Right ventricle myocardium inferior (tissue), 1 donor: ENCODE results near the gene PGAP3. TPM values are rescaled to one million over a fixed set of nuclear protein-coding genes. Genes with fewer than 3 reads are reported as not detected.

Experiments used
- ATAC-seq: fragments of 200-7000 bp; cut with Tn5 transposase; one replicate; pipeline ENCODE4 v1.9.1; 2020; ENCODE audit warnings: mild to moderate bottlenecking, moderate library complexity
- DNase-seq: peaks from one replicate; pipeline ENCODE4 v3.0.0; 2021; ENCODE audit errors: missing footprints
- intact Hi-C: fragments of 100-400 bp; cut with DNase I; formaldehyde crosslinking; loops from one replicate; pipeline ENCODE4 v1.11.0; 2022
- total RNA-seq: library from RNA; stranded (reverse); fragmentation: NEBNext Ultra II Directional; extraction: Animal tissue kit (Norgen Biotek cat#: 25700); gene quantifications from one replicate; pipeline ENCODE4 v1.2.1, GENCODE V29; 2021
- donor health status: DM: no; HTN: yes; CAD: no; lungs with severe emphysema.

PGAP3 gene
- total RNA-seq, 1 donor from 2014 or later = 10.4 TPM

DNA sequence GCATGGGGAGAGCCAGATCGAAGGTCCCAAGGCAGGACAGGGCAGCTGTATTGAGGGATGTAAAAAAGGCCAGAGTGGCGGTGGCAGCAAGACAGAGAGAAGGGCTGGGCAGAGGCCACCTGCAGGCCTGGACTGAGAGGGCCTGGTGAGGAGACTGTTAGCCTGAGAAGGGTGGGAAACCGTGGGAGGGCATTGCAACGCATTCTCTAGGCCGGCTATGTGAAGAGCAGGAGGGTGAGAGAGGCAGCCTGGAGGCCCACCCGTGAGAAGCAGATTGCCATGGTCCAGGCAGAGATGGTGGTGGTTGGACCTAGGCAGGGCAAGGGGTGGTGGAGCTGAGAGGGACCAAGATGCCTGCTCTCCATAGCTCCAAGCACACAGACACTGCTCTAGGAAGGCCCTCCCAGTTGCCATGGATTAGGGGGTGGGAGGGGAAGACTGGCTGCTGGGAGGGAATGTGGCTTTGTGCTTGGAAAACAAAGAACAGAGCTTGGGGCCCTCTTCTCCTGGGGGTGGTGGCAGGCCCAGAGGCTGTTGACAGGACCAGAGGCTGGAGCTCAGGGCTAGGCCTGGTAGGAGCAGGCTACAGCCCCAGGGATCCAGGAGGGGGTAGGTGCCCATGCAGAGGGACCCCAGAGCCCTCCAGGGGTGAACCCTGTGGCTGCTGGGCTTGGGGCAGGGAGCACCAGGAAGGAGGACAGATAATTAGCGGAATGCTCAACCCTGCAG lies 35.1 kb downstream of the PGAP3 start:
- intact Hi-C loops = no loop called here
- DNase-seq = no peak
- ATAC-seq = no peak

DNA sequence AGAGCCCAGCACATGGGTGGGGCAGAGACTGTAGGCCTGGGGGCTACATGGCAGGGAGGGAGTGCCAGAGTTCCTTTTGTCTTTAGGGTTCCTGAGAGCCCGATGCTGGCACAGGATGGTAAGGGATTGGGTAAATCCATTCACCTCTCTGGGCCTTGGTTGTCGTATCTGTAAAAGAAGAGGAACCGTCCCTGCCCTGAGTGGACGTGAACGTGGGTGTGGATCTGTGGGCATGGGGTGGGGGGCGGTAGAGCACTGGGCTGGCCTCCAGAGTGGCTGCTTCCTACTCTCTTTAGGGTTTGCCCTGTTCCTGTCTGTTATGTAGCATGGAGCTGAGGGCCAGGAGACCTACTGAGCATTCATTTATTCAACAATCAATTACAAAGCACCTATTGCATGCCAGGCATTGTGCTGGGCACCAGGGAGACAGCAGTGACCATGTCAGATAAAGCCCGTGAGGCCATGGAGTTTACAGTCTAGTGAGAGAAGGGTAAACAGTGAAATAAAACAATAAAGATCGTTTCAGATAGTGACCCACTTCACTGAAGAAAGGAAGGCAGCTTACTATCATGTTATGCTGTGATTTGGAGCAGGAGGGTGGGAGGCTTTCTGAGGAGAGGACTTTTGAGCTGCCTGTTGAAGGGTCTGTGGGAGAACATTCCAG lies 35.8 kb downstream of the PGAP3 start:
- intact Hi-C loops = no loop called here
- ATAC-seq (no peak), DNase-seq (no peak)

DNA sequence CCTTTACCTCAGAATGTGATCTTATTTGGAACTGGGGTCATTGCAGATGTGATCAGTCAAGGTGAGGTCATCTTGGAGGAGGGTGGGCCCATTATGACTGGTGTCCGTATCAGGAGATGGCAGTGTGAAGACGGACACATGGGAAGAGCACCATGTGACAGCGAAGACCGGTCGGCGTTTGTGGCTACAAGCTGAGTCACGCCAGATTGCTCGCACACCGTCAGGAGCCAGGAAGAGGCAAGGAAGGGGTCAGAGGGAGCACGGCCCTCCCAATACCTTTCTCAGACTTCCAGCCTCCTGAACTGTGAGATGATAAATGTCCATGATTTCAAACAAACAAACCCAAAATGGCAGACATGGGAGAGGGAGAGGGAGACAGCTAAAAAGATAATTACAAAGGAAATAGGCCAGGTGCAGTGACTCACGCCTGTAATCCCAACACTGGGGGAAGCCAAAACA lies 37.7 kb downstream of the PGAP3 start:
- ATAC-seq = no peak
- intact Hi-C loops = no loop called here
- DNase-seq = no peak

DNA sequence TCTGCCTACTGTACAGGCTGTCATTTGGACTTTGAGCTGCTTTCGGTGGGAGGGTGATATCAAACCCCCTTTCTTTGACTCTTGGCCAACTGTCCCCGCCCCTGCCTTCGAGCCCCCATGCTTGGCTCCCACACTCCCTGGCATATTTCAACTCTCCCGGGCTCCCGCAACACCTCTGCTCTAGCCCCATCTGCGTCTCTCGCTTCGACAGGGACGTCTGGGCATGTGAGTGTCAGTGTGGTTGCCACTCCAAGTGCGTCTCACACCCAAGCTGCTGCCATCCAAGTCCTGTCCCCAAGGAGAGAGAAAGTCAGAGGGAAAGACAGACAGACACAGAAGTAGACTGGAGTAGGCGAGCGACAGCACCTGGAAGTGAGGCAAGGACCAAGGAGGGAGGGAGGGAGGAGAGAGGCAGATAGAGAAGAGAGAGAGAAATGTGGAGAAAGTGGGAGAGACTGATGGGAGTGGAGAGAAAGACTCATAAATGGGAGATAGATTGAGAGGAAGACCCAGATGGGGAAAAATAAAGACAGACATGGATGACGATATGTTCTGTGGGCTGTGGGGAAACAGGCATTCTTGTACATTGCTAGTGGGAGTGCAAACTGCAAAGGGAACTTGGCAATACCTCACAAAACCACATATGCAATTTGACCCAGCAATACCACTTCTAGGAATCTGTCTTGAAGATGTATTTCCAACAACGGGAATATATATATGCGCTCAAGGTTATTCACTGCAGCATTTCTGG lies 39.1 kb downstream of the PGAP3 start:
- ATAC-seq = no peak
- intact Hi-C loops = no loop called here
- DNase-seq = peak; percentile 45

DNA sequence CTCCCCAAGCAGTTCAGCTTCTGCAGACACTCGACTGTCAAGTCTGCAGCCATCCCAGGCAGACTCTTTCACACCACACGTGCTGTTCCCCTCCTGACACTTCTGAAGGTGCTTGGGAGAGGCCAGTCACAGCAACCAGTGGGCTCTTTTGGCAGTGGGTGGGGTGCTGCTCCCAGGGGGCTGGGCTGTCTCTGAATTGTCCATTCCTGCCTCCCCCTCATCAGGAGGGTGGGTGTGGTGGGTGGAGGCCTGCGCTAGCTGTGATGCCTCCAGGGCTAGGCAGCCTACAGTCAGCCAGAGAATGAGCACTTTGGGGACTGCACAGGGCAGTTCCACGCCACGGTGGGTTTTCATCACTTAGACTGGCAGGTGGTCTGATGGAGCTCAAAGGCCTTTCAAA lies 40.6 kb downstream of the PGAP3 start:
- no peak for ATAC-seq

DNA sequence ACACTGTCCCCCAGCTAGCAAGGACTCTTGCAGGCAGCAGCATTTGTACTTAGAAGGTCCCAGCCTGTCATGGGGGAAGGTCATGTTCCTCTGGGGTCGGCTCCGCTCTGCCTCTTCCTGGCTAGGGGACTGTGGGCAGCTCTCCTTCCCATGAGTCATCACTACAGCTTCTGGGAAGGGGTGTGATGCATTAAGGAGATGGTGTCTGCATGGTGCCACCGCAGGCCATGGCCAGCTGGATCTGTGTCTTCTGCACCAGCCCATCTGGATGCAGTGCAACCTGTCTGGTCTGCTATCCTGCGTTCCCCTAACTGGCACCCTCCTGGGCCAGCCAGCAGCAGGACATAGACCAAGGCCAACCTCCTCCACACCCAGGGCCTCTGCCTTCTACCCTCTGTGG lies 44.6 kb downstream of the PGAP3 start:
- ATAC-seq (no peak), DNase-seq (peak; percentile 21)
- intact Hi-C loops = no loop called here

More for the DNA sequence above, 40.6 kb downstream of the PGAP3 start:
- intact Hi-C loops = no loop called here
- peak; percentile 22 for DNase-seq

DNA sequence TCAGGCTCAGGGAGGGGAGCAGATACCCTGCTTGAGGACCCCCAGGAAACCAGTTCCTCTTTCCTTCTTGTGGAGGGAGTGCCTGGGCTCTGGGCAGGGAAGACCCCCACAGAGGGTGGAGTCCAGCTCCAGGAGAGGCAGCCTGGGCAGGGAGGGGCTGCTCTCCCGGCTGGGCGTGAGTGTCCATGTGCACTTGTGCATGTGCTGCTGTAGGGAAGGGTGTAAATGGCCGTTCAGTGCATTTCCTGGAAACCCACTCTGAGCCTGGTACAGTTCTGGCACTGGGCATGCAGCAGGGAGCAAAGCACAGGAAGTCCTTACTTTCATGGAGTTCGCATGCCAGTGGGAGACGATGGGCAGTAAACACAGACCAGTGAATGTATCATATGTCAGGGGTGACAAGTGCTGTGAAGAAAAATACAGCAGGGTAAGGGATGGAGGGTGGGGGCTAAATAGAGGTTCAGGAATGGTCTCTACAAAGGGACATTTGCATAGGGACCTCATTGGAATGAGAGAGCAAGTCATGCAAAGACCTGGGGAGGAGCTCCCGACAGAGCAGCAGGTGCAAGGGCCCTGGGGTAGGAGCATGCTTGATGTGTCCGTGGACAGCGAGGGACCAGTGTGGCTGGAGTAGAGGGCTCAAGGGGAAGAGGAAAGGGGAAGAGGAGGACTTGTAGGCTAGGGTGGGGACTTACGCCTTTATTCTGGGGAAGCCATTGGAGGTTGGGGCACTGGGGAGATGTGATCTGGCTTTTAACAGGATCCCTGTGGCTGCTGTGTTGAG lies 45.4 kb downstream of the PGAP3 start:
- no peak for ATAC-seq
- intact Hi-C loops = no loop called here
- DNase-seq = peak; percentile 20

DNA sequence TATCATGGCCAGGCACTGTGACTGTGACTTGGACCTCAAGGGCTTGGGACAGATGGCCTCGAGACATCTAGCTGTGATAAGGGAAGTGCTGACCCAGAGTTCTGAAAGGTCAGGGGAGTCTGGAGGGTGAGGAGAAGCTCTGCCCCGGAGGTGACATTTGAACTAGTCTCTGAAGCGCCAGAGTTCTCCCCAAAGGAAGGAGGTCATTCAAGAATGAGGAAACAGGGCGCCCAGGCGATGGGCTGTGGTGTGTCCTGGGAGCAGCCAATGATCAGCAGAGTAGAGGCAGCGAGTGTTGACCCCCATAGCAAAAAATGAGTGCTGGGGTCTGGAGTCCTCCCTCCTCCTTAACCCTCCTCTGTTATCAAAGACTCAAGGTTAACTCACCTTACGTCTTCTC lies 46.0 kb downstream of the PGAP3 start:
- peak; percentile 67 for DNase-seq
- ATAC-seq = no peak
- intact Hi-C loops = no loop called here

DNA sequence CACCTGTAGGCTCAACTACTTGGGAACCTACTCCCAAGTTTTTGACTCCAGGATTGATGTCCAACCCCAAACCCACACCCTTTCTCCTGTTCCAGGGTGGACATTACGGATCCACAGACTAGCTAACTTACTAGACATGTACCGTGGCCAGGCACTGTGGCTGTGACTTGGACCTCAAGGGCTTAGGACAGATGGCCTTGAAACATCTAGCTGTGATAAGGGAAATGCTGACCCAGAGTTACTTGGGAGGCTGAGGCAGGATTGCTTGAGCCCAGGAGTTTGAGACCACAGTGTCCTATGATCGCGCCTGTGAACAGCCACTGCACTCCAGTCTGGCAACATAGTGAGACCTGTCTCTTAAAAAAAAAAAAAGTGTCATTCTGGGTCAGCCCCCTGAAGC lies 46.8 kb downstream of the PGAP3 start:
- DNase-seq (peak; percentile 25), ATAC-seq (no peak)
- intact Hi-C loops = no loop called here

DNA sequence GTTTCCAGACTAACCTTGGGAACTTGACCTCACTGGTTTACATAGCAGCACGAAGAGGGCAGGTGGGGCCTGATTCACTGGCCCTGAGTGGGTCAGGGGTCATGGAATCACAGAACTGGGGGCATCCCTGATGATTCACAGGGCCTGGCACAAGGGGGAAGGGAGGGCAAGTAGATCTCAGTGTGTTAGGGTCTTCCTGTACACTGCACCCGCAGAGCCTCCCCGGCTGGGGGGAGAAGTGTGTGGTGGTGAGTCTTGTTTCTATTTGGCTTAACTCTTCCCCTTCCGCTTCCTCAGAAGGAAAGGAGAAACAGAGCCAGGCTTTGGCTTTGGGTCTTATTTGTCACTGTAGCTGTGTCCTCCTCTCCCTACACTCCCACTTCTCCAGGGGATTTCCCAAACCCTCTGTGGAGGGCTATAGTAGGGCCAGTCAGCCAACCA lies 47.2 kb downstream of the PGAP3 start:
- ATAC-seq (no peak), DNase-seq (peak; percentile 34)
- intact Hi-C loops = no loop called here

DNA sequence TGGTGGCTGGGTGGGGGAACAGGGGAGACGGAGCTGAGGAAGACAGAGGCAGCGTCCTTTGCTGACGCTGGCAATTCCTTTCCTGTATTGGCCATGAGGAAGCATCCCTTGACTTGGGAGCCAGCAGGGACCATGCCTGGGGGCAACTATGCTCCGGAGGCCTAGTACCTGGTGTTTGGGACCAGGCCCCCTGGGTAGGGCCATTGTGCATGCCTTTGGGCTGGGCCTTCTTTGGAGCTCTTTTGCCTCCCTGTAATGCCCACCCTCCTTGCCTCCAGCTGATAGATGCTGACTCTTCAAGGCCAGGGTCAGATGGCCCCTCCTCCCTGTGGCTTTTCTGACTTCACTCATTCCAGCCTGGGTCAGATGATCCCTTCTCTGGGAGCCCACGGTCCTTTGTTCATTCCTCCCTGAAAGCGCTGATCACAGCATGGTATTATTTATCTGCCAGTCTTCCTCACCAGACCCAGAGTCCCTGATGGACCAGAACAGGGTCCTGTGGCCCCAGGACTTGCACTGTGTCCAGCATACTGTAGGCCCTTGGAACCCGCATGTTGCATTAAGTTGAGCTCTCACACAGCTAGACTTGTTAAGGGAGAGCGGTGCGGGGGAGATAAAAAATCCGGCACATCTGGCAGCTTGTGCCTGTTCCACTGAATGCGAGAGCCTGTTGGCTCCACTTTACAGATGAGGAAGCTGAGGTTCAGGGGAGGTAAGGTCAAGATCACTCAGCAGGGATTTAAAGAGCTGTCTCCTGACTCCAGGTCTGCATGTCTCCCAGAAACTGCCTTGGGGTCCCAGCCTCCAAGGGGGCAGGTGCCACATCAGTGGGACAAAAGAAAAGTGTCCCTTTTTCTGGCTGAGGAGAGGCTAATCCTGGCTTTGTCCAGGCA lies 48.0 kb downstream of the PGAP3 start:
- ATAC-seq (no peak), DNase-seq (no peak)
- intact Hi-C loops = loop anchor here (5.0 kb wide), 2 partner anchors 32 to 112 kb away; no protein-coding TSS in a partner anchor

DNA sequence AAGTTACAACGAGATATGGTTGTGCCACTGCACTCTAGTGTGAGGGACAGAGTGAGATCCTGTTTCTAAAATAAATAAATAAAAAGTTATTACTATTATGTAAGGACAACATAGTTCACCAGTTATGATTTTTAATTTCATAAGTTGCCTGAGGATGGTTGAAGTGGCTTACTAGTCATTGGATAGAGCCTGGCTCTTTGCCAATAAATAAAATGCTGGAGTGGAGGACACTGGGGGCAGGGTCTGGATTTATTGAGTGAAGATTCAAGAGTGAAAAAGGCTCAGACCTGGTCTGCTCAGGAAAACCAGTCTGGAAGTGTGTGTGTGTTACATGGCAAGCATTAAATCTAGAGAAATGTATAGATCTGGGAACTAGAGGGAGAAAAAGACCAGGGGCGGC lies 48.8 kb downstream of the PGAP3 start:
- ATAC-seq (no peak), DNase-seq (no peak)
- intact Hi-C loops = loop anchor here (5.0 kb wide), 2 partner anchors 33 to 113 kb away; no protein-coding TSS in a partner anchor

DNA sequence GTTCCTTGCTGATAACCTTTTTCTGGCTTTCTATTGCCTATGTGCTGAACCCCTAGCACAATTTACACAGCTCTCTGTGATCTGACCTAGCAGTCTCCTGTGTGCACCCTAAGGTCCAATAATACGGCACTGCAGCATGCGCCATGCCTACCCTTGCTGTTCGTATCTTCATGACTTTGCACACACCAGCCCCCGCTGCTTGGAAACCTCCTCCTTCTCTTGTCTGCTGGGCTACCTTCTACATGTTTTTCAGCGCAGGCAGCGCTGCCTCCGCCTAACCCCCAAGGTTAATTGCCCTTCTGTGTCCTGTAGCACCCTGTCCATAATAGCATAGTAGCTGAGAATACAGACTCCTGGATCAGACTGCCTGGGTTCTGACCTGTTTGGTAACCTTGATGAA lies 49.5 kb downstream of the PGAP3 start:
- DNase-seq (peak; percentile 20), ATAC-seq (no peak)
- intact Hi-C loops = loop anchor here (5.0 kb wide), 2 partner anchors 34 to 114 kb away; no protein-coding TSS in a partner anchor

DNA sequence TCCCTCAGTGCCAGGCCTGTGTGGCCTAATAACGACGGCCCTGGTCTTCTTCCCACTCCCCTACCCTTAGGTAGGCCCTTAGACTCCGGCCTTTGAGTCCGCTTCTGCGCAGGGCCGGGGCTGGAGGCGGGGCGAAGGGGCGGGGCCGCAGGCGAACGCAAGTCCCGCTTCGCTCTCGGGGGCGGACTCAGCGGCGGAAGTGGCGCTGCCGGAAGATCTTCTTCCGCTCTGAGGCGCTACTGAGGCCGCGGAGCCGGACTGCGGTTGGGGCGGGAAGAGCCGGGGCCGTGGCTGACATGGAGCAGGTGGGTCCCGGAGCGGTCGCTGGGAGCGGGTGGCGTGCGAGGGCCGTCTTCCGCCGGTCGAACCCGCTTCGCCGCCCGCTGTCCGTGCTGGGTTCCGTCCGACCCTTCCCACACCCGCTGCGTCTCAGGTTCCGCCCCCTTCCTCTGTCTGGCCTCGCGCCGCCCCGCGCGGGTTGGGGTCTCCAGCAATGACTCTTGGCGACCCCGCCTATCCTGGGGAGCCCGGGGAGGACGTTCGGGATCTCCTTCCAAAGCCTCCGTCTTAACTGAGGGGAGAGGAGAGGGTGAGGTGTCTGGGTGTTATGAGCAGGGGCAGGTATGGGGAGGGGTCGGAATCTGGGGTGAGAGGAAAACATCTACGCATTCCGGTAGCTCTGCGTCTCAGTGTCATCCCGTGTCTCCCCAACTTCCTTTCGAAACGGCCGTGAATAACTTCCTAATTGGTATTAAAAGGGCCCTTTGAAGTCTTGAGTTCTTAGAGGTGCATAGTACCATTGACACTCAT lies 50.7 kb downstream of the PGAP3 start, which contains the start of gene STARD3:
Gene STARD3, plus strand, starts transcription at position 218 of the 810 bp plus-strand sequence. CDS start 16,388 bp downstream, outside the sequence.
- ATAC-seq (peak; percentile 96), DNase-seq (peak; percentile 98)
- intact Hi-C loops = loop anchor here (5.0 kb wide), 2 partner anchors 35 to 115 kb away; no protein-coding TSS in a partner anchor

DNA sequence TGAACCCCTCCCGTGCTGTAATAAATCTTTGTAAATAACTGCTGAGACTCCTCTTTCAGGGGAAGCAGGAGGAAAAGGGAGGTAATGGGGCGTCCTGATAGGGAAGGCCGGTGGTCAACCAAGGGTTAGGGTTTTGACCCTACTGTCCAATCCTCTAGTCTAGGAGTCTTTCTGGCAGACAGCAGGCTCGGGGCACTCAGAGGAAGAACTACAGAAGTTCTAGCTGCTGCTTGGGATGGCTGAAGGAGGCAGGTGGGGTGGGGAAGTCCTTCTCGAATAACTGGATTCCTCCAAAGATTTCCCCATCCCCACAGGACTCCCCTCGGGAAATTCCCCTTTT lies 51.3 kb downstream of the PGAP3 start:
- intact Hi-C loops = loop anchor here (5.0 kb wide), 2 partner anchors 36 to 116 kb away; no protein-coding TSS in a partner anchor
- no peak for DNase-seq
- no peak for ATAC-seq

DNA sequence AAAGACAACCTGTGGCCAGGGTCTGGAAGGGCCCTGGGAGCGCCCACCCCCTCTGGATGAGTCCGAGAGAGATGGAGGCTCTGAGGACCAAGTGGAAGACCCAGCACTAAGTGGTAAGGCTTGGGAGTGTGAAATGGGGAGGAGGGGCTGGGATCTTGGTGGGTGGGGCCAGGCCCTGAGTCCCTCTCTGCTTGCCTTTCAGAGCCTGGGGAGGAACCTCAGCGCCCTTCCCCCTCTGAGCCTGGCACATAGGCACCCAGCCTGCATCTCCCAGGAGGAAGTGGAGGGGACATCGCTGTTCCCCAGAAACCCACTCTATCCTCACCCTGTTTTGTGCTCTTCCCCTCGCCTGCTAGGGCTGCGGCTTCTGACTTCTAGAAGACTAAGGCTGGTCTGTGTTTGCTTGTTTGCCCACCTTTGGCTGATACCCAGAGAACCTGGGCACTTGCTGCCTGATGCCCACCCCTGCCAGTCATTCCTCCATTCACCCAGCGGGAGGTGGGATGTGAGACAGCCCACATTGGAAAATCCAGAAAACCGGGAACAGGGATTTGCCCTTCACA lies 52.2 kb downstream of the PGAP3 start:
- intact Hi-C loops = loop anchor here (5.0 kb wide), 2 partner anchors 37 to 117 kb away; no protein-coding TSS in a partner anchor
- DNase-seq (peak; percentile 70), ATAC-seq (no peak)
